Coronary artery (tissue), 2 donors: ENCODE measurements around the gene HIBADH.
"Not testable (repeated sequence)": the region's sequence is repeated elsewhere in the genome, so short reads cannot be mapped to it uniquely, and the experiment has no call there.

Source experiments
- DNase-seq: peaks from one replicate; pipeline ENCODE4 v3.0.0-alpha.2; 2017; ENCODE audit warnings: low spot score
- H3K27ac ChIP-seq, 2 donors: fragments of 200-600 bp; sonication (generic); one replicate each; pipeline ENCODE4 v1.5.1; 2016 to 2019
- H3K4me3 ChIP-seq: fragments of 200-600 bp; sonication (generic); 2 replicates; pipeline ENCODE4 v1.5.1; 2016; ENCODE audit warnings: mild to moderate bottlenecking, moderate library complexity
- CTCF ChIP-seq: fragments of 200-600 bp; sonication (generic); IDR thresholded peaks from one replicate; pipeline ENCODE4 v1.5.1; 2019; ENCODE audit warnings: antibody characterized with exemption

Gene HIBADH

DNA sequence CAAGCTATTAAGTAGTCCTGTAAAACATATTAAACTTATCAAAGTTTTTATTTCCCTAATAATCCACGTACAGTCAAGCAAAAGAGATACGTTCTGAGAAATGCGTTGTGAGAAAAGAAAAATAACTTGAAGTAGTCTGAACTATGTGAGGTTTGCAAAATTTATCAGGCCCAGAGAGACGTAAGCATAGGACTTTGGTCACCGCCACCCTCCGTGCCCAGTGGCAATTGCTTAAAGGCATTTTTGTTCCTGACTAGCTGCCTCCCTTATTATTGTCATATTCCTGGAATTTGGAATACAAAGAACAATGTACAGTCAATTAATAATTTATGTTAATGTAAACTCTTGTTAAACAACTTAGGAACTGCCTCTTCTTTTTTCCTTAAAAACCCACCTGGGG lies 22.8 kb downstream of the HIBADH start:
- no peak for TF ChIP-seq CTCF
- DNase-seq: no peak
- Histone ChIP-seq H3K4me3 (no peak overlapping the region), H3K27ac (no peak overlapping the region)

DNA sequence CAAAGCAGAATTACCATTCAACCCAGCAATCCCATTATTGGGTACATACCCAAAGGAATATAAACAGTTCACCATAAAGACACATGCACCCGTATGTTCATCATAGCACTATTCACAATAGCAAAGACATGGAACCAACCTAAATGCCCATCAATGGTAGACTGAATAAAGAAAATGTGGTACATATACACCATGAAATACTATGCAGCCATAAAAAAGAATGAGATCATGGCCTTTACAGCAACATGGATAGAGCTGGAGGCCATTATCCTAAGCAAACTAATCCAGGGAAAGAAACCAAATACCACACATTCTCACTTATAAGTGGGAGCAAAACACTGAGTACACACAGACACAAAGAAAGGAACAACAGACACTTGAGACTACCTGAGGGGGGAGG lies 23.6 kb downstream of the HIBADH start:
- not testable (repeated sequence) for DNase-seq, H3K27ac ChIP-seq, H3K4me3 ChIP-seq

DNA sequence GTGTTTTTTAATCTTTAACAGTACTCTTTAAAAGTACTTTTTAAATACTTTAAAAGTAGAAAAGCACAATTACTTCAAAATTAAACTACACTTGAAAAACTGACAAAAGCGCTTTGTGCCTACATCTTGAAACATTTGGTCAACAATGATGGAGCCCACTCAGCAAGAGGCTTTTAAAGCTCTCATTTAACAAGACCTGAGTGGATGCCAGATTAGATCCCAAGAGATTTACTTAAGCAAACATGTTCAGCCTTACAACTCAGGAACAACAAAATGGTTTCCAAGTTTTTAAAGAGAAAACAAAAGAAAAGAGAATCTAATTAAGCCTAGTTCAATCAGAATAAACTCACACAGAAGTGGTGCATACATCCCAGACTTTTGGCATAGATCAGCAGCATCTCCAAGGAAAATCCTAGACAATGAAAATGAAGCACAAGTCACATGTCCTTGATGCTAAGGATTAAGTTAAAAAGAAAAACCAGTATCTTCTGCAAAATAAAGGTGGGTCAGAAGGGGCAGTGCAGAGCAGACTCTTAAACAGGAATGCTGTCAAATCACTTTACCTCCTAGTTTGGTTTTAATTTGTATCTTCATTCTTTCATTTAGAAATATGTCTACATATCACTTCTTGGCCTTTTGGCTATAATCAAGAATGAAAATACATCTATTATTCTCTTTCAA lies 26.2 kb downstream of the HIBADH start:
- TF ChIP-seq CTCF: no peak

DNA sequence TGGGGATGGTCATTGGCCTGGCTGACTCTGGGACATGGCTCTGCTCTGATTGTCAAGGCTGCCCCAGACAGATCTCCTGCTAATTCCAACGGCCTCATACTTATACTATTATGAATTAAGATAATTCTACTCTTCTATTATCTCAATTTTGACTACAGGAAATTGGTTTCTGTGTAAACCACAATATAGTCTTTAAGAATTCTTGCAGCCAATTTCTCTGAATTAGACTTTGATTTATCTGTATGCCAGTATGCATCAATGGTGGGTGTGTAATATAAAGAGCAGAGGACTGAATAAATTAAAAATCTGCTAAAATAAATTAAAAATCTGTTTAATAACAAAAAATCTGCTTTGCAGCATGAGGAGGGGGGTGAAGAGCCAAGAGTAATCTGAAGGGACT lies 27.0 kb downstream of the HIBADH start:
- TF ChIP-seq CTCF: no peak
- Histone ChIP-seq H3K27ac (no peak overlapping the region), H3K4me3 (no peak overlapping the region)
- DNase-seq: no peak

More for the DNA sequence above, 26.2 kb downstream of the HIBADH start:
- DNase-seq: no peak
- H3K4me3 ChIP-seq: no peak overlapping the region
- H3K27ac ChIP-seq: no peak overlapping the region

GRCh38 chr7:27634671-27635493 lies 27.8 kb downstream of the HIBADH start:
- no peak for TF ChIP-seq CTCF
- Histone ChIP-seq H3K4me3 (no peak overlapping the region), H3K27ac (no peak overlapping the region)
- DNase-seq: no peak

- H3K4me3 ChIP-seq: no peak overlapping the region
- H3K27ac ChIP-seq: no peak overlapping the region
- TF ChIP-seq CTCF: no peak
- DNase-seq: no peak
These were observed 29.6 kb downstream of the HIBADH start for GRCh38 chr7:27633062-27633461.

DNA sequence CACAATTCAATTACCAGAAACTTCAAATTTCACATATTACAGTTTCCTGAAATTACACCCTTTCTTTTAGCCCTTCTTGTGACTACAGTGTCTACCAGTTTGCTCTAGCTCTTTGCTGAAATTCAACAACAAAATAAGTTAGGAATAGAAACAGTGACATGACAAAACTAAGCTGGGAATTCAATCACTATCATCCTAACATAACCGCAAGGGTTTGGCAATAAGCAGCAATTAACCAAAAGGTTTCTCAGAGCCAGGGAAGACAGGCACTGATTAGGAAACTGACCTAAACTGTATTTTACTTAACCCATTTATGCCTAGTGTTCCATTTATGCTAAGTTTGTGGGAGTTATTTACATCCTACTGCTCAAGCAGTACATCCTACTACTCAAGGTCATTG lies 31.3 kb downstream of the HIBADH start:
- Histone ChIP-seq H3K27ac (no peak overlapping the region), H3K4me3 (no peak overlapping the region)
- DNase-seq: no peak
- TF ChIP-seq CTCF: no peak
